Measurements from ENCODE around the gene RGS7.

GRCh38 chr1:241118049-241118448 is 239.0 kb downstream of the RGS7 start:
- TF ChIP-seq CTCF (IDR thresholded peaks at IDR 0.05) (no peak), POLR2A (IDR thresholded peaks at IDR 0.05) (no peak)

All from thyroid gland (tissue), 4 donors.